Upper lobe of left lung (tissue), 6 donors: ENCODE data around the gene PROB1. TPM values are rescaled to one million over a fixed set of nuclear protein-coding genes. Genes with fewer than 3 reads are reported as not detected.

ENCODE experiments used
- ATAC-seq, 2 donors: fragments of 200-7000 bp; cut with Tn5 transposase; one replicate each; pipeline ENCODE4 v1.9.1; 2022; ENCODE audit warnings: mild to moderate bottlenecking in 2 of 2, moderate library complexity in 2 of 2; ENCODE audit not compliant: low FRiP score in 2 of 2
- DNase-seq, 2 donors: peaks; one replicate each; pipeline ENCODE4 v3.0.0-alpha.2; 2019 to 2020
- H3K27ac ChIP-seq, 4 donors: fragments of 200-600 bp; sonication (generic); one replicate each; pipeline ENCODE4 v1.5.1; 2016 to 2019
- H3K27me3 ChIP-seq, 4 donors: fragments of 200-600 bp; sonication (generic); one replicate each; pipeline ENCODE4 v1.5.1; 2017 to 2019
- H3K36me3 ChIP-seq, 4 donors: fragments of 200-600 bp; sonication (generic); one replicate each; pipeline ENCODE4 v1.5.1; 2016 to 2019
- H3K4me1 ChIP-seq, 4 donors: fragments of 200-600 bp; sonication (generic); one replicate each; pipeline ENCODE4 v1.5.1; 2018 to 2019
- H3K4me3 ChIP-seq, 4 donors: fragments of 200-600 bp; sonication (generic); one replicate each; pipeline ENCODE4 v1.5.1; 2017 to 2019; ENCODE audit warnings: mild to moderate bottlenecking in 2 of 4, moderate library complexity in 1 of 4
- H3K9me3 ChIP-seq, 4 donors: fragments of 200-600 bp; sonication (generic); one replicate each; pipeline ENCODE4 v1.5.1; 2018 to 2019
- CTCF ChIP-seq, 6 experiments: fragments of 450-650 bp in 4 of 6; fragments of 200-600 bp in 2 of 6; sonication (generic) in 2 of 6; IDR thresholded peaks; one replicate each; pipeline ENCODE4 v1.5.1; 2016 to 2019; ENCODE audit warnings: antibody characterized with exemption in 6 of 6
- EP300 ChIP-seq, 4 donors: sonication (generic); formaldehyde crosslinking; IDR thresholded peaks; one replicate each; pipeline ENCODE4 v1.5.1; 2017; ENCODE audit warnings: antibody characterized with exemption in 4 of 4, control low read depth in 2 of 4
- POLR2A ChIP-seq, 4 donors: fragments of 450-650 bp; IDR thresholded peaks; one replicate each; pipeline ENCODE4 v1.5.1; 2016 to 2017; ENCODE audit warnings: antibody characterized with exemption in 4 of 4, mild to moderate bottlenecking in 2 of 4
- POLR2AphosphoS5 ChIP-seq, 2 donors: sonication (generic); formaldehyde crosslinking; IDR thresholded peaks; one replicate each; pipeline ENCODE4 v1.5.1; 2017; ENCODE audit warnings: antibody characterized with exemption in 2 of 2
- WGBS, 2 donors: methylation state at CpG; one replicate each; pipeline ENCODE4 v1.1.5; 2017 to 2018; 5-methylcytosine and 5-hydroxymethylcytosine counted together
- total RNA-seq, 6 donors: library from RNA; depleted of rRNA in 4 of 6; stranded (reverse); fragments of >200 nt in 4 of 6; gene quantifications; one replicate each; pipeline versions ENCODE4 v1.1.0 to v1.2.1, GENCODE V29; 2016 to 2021
- donor health status: DM: no; HTN: no; CAD: no; lungs with moderate emphysema.
- donor health status: DM: no; HTN: yes; CAD: no; lungs with severe emphysema.

The PROB1 gene
- total RNA-seq, 6 donors from 2014 or later, result 0.33 to 2.1 (median 0.95) TPM

- no peak overlapping the region for H3K27ac ChIP-seq
- DNase-seq, result no peak
- H3K4me1 ChIP-seq, result no peaks in the 10 kb centered on the region
- H3K36me3 ChIP-seq, result peaks cover 24 to 94% (median 61%) of the 10 kb centered on the region in 4 donors
- TF ChIP-seq POLR2AphosphoS5 (IDR thresholded peaks at IDR 0.05) (no peak), CTCF (IDR thresholded peaks at IDR 0.05) (no peak), EP300 (IDR thresholded peaks at IDR 0.05) (no peak), POLR2A (IDR thresholded peaks at IDR 0.05) (no peak)
- 91 to 97% methylated on average over 1 of the region's 1 CpG for WGBS, 2 donors
- no peak overlapping the region for H3K4me3 ChIP-seq
- H3K27me3 ChIP-seq, result no peaks in the 10 kb centered on the region
- ATAC-seq, result no peak
- no peaks in the 10 kb centered on the region for H3K9me3 ChIP-seq
These were observed 25.7 kb downstream of the PROB1 start for GRCh38 chr5:139369181-139369580.

- ATAC-seq, result no peak
- no peak for TF ChIP-seq CTCF (IDR thresholded peaks at IDR 0.05)
- TF ChIP-seq EP300 (IDR thresholded peaks at IDR 0.05), result no peak
- no peak for TF ChIP-seq POLR2AphosphoS5 (IDR thresholded peaks at IDR 0.05)
- no peak for TF ChIP-seq POLR2A (IDR thresholded peaks at IDR 0.05)
- WGBS, 2 donors, result 71 to 79% methylated on average over 2 of the region's 2 CpGs
- Histone ChIP-seq H3K9me3 (no peaks in the 10 kb centered on the region), H3K4me1 (no peaks in the 10 kb centered on the region), H3K4me3 (no peak overlapping the region), H3K27me3 (no peaks in the 10 kb centered on the region), H3K27ac (no peak overlapping the region), H3K36me3 (peaks cover 27 to 99% (median 62%) of the 10 kb centered on the region in 4 donors)
- DNase-seq, result no peak
These were observed 26.3 kb downstream of the PROB1 start for GRCh38 chr5:139368613-139369012.

GRCh38 chr5:139364466-139364865 lies 30.4 kb downstream of the PROB1 start:
- H3K27ac ChIP-seq, result no peak overlapping the region
- no peak for ATAC-seq
- no peaks in the 10 kb centered on the region for H3K9me3 ChIP-seq
- DNase-seq, result no peak
- H3K27me3 ChIP-seq, result no peaks in the 10 kb centered on the region
- H3K4me1 ChIP-seq, result no peaks in the 10 kb centered on the region
- WGBS, 2 donors, result 70 to 78% methylated on average over 2 of the region's 2 CpGs
- H3K4me3 ChIP-seq, result no peak overlapping the region
- H3K36me3 ChIP-seq, result peaks cover 27 to 61% (median 42%) of the 10 kb centered on the region in 4 donors
- no peak for TF ChIP-seq POLR2A (IDR thresholded peaks at IDR 0.05)
- no peak for TF ChIP-seq CTCF (IDR thresholded peaks at IDR 0.05)
- no peak for TF ChIP-seq EP300 (IDR thresholded peaks at IDR 0.05)

GRCh38 chr5:139363937-139364336 lies 31.0 kb downstream of the PROB1 start:
- TF ChIP-seq EP300 (IDR thresholded peaks at IDR 0.05), result no peak
- no peak for TF ChIP-seq CTCF (IDR thresholded peaks at IDR 0.05)
- no peak for TF ChIP-seq POLR2A (IDR thresholded peaks at IDR 0.05)
- TF ChIP-seq POLR2AphosphoS5 (IDR thresholded peaks at IDR 0.05), result no peak

GRCh38 chr5:139361835-139362429 lies 33.0 kb downstream of the PROB1 start:
- Histone ChIP-seq H3K27ac (no peak overlapping the region), H3K36me3 (peaks cover 24 to 44% (median 28%) of the 10 kb centered on the region in 4 donors), H3K4me1 (peaks cover 0 to 8% (median 0%) of the 10 kb centered on the region in 4 donors), H3K9me3 (no peaks in the 10 kb centered on the region), H3K4me3 (no peak overlapping the region), H3K27me3 (no peaks in the 10 kb centered on the region)
- WGBS, 2 donors, result 83 to 90% methylated on average over 6 of the region's 6 CpGs
- TF ChIP-seq EP300 (IDR thresholded peaks at IDR 0.05) (no peak), POLR2A (IDR thresholded peaks at IDR 0.05) (no peak), POLR2AphosphoS5 (IDR thresholded peaks at IDR 0.05) (no peak), CTCF (IDR thresholded peaks at IDR 0.05) (no peak)
- ATAC-seq (no peak), DNase-seq (no peak)

More at GRCh38 chr5:139363937-139364336, 31.0 kb downstream of the PROB1 start:
- Histone ChIP-seq H3K27me3 (no peaks in the 10 kb centered on the region), H3K36me3 (peaks cover 26 to 56% (median 41%) of the 10 kb centered on the region in 4 donors), H3K9me3 (no peaks in the 10 kb centered on the region), H3K27ac (no peak overlapping the region), H3K4me3 (no peak overlapping the region), H3K4me1 (no peaks in the 10 kb centered on the region)
- DNase-seq (no peak), ATAC-seq (no peak)
- WGBS, 2 donors, result 86 to 89% methylated on average over 2 of the region's 2 CpGs
